Activated CD4-positive, alpha-beta T cell treated with anti-CD3 and anti-CD28 coated beads for 1 hour (primary cell): Measurements from ENCODE around the gene RHO.
"Not testable (repeated sequence)": the region's sequence is repeated elsewhere in the genome, so short reads cannot be mapped to it uniquely, and the experiment has no call there.

Experiments
- DNase-seq: peaks from one replicate; pipeline ENCODE4 v3.0.0-alpha.2; 2020

The RHO gene

GRCh38 chr3:129500334-129500658 is 28.1 kb upstream of the RHO start:
- no peak for DNase-seq

- DNase-seq, result no peak
Observed at GRCh38 chr3:129501630-129502029, 26.8 kb upstream of the RHO start.

- no peak for DNase-seq
Observed at GRCh38 chr3:129502641-129503408, 25.6 kb upstream of the RHO start.

- DNase-seq, result no peak
Observed at GRCh38 chr3:129503471-129504291, 24.8 kb upstream of the RHO start.

GRCh38 chr3:129504471-129505100 is 23.9 kb upstream of the RHO start:
- no peak for DNase-seq

- DNase-seq, result no peak
Observed at GRCh38 chr3:129505341-129505740, 23.1 kb upstream of the RHO start.

- DNase-seq, result no peak
Observed at GRCh38 chr3:129506231-129506742, 22.2 kb upstream of the RHO start.

GRCh38 chr3:129507181-129507831 is 21.1 kb upstream of the RHO start:
- DNase-seq, result no peak

- DNase-seq, result no peak
Observed at GRCh38 chr3:129512595-129512994, 15.8 kb upstream of the RHO start.

- no peak for DNase-seq
Observed at GRCh38 chr3:129513705-129514104, 14.7 kb upstream of the RHO start.

- DNase-seq, result no peak
Observed at GRCh38 chr3:129514110-129514509, 14.3 kb upstream of the RHO start.

GRCh38 chr3:129514563-129514962 is 13.9 kb upstream of the RHO start:
- no peak for DNase-seq

- DNase-seq, result not testable (repeated sequence)
Observed at GRCh38 chr3:129515108-129515820, 13.2 kb upstream of the RHO start.

- DNase-seq, result not testable (repeated sequence)
Observed at GRCh38 chr3:129515821-129516432, 12.5 kb upstream of the RHO start.

- no peak for DNase-seq
Observed at GRCh38 chr3:129517516-129517915, 10.9 kb upstream of the RHO start.

- no peak for DNase-seq
Observed at GRCh38 chr3:129518038-129518561, 10.3 kb upstream of the RHO start.

- DNase-seq, result no peak
Observed at GRCh38 chr3:129518581-129518980, 9.9 kb upstream of the RHO start.

- no peak for DNase-seq
Observed at GRCh38 chr3:129519449-129519848, 9.0 kb upstream of the RHO start.

- DNase-seq, result no peak
Observed at GRCh38 chr3:129519896-129520715, 8.3 kb upstream of the RHO start.

GRCh38 chr3:129520960-129521359 is 7.5 kb upstream of the RHO start:
- DNase-seq, result no peak

- DNase-seq, result no peak
Observed at GRCh38 chr3:129521611-129522010, 6.8 kb upstream of the RHO start.
